Subcutaneous abdominal adipose tissue (tissue), 5 donors: ENCODE data around the gene ACAP2.

Source experiments
- H3K27ac ChIP-seq: one replicate; pipeline ENCODE4 v1.7.0; 2013; ENCODE audit warnings: low read depth, mild to moderate bottlenecking, inconsistent platforms, low read length, moderate library complexity
- H3K27me3 ChIP-seq, 5 donors: one replicate each; pipeline ENCODE4 v1.7.0; 2013; ENCODE audit warnings: low read length in 5 of 5, inconsistent platforms in 1 of 5; ENCODE audit not compliant: control insufficient read depth in 5 of 5, insufficient read depth in 4 of 5
- H3K36me3 ChIP-seq, 5 donors: one replicate each; pipeline ENCODE4 v1.7.0; 2013; ENCODE audit warnings: low read length in 5 of 5; ENCODE audit not compliant: control insufficient read depth in 5 of 5, insufficient read depth in 5 of 5
- H3K4me1 ChIP-seq, 5 donors: one replicate each; pipeline ENCODE4 v1.7.0; 2013; ENCODE audit warnings: low read length in 5 of 5, mild to moderate bottlenecking in 3 of 5, moderate library complexity in 1 of 5; ENCODE audit not compliant: control insufficient read depth in 5 of 5, insufficient read depth in 5 of 5
- H3K4me3 ChIP-seq, 5 donors: one replicate each; pipeline ENCODE4 v1.7.0; 2013; ENCODE audit warnings: low read length in 5 of 5, low read depth in 1 of 5
- H3K9ac ChIP-seq, 5 donors: one replicate each; pipeline ENCODE4 v1.7.0; 2013; ENCODE audit warnings: low read length in 5 of 5, mild to moderate bottlenecking in 4 of 5, moderate library complexity in 3 of 5
- H3K9me3 ChIP-seq, 5 donors: one replicate each; pipeline ENCODE4 v1.7.0; 2013; ENCODE audit warnings: low read length in 5 of 5; ENCODE audit not compliant: control insufficient read depth in 5 of 5
- donor health status: healthy.
- donor health status: healthy.
- donor health status: healthy.
- donor health status: healthy.
- donor health status: healthy.

ACAP2 gene

DNA sequence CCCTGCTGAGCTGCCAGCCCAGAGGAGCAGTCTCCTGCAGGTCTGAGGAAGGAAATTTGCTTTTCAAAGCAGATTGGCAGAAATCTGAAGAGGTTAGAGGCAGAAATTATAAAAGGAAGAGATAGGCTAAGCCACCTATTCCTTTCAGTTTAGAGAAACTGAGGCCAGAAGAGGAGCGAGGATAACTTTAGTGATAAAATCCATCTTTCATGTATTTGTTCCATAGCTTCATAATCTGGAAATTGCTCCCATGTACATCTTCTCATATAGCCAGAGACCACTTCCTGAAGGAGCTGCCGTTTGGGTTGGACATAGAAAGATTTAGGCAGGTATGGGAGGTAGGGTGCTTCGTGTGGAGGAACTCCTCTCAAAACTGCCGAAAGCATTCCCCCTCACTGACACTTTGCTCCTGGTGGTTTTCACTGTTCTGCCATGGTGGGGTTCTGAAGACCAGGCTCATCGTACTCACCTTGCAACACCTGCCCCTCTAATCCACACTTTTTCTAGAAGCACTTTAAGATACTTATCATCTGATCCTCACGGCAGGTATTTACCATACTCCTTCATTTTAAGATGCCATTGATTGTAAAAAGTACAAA, 670 bp upstream of the ACAP2 start:
- peaks cover 4 to 30% (median 22%) of the 10 kb centered on the region in 5 donors for H3K4me1 ChIP-seq
- H3K27me3 ChIP-seq = no peaks in the 10 kb centered on the region
- peak overlapping the region; percentile 49 to 71 (median 66) for H3K4me3 ChIP-seq
- H3K36me3 ChIP-seq = no peaks in the 10 kb centered on the region
- no peaks in the 10 kb centered on the region for H3K9me3 ChIP-seq
- H3K9ac ChIP-seq = peak overlapping the region; percentile 38 to 63 (median 54)
- peak overlapping the region; percentile 62 for H3K27ac ChIP-seq

DNA sequence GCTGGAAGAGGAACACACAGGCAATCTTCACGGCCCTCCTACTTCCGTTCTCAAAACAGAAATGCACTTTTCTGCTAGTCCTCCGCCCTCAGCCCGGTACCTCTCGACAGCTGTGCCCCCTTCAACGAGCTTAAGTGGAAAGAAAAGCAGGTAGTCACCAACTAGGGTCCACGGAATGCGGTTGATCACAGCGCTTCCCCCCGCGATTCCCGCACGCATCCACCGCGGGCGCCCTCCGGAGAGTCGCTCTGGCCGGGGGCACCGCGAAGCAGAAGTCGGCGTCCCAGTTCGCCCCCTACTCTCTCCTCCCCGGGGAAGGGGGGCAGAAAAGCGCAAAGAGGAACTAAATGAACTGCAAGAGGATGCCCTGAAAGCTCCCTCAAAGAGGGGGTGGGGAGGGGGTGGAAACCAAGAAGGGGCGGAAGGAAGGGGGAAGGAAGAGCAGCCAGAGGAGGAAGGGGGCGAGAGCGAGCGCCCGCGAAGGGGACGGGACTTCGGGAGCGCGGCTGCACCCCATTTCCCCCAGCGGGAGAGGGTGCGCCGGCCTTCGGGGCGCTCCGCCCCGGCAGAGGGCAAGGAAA, 738 bp downstream of the ACAP2 start:
- Histone ChIP-seq H3K9me3 (no peaks in the 10 kb centered on the region), H3K27me3 (no peaks in the 10 kb centered on the region), H3K4me3 (peak overlapping the region; percentile 73 to 97 (median 89)), H3K36me3 (no peaks in the 10 kb centered on the region), H3K9ac (peak overlapping the region; percentile 73 to 93 (median 90)), H3K4me1 (peaks cover 4 to 30% (median 22%) of the 10 kb centered on the region in 5 donors), H3K27ac (peak overlapping the region; percentile 88)

DNA sequence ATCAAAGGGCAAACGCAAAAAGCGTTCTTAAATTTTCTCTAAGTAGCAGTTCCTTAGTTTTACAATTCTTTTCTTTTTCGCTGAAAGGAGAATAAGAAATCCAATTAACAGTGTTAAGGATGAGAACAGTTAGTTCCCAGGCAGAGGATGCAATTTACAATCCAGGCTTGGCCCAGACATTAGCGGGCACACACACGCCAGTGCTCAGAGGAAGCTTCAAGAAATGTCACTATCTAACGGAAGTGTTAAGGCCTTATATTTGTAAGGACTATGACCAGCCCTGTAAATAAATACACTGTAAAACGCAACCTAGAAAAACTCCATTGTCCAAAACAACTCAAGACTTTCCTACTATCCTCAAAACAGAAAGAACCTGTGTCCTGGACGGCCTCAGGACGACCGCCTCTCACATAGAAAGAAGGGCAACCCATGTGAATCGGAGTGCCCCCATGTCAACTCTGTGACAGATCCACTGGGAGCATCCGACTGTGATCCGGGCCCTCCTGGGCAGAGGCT, 1.3 kb downstream of the ACAP2 start:
- Histone ChIP-seq H3K9ac (peak overlapping the region; percentile 79 to 93 (median 90)), H3K4me1 (peaks cover 4 to 30% (median 22%) of the 10 kb centered on the region in 5 donors), H3K4me3 (peak overlapping the region; percentile 73 to 97 (median 89)), H3K36me3 (no peaks in the 10 kb centered on the region), H3K27me3 (no peaks in the 10 kb centered on the region), H3K27ac (peak overlapping the region; percentile 88), H3K9me3 (no peaks in the 10 kb centered on the region)

DNA sequence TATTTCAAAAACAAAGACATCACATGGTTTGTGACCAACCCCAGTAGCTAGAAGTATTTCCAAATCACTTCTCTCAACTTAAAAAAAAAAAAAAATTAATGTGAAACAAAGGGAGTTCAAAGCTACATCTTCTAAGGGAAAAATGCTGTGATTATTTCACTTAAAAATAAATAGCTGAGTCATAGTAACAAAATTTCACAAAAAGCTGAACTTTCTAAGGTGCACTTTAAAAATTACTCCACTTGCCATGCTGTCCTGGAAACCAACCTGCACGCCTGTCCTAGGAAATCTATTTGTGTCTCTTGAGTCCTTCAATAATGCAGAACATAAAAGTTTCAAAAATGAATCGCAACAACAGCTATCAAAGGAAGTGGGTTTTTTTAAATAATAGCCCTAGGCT, 1.8 kb downstream of the ACAP2 start:
- no peaks in the 10 kb centered on the region for H3K27me3 ChIP-seq
- H3K27ac ChIP-seq = peak overlapping the region; percentile 88
- H3K36me3 ChIP-seq = no peaks in the 10 kb centered on the region
- peak overlapping the region; percentile 26 to 93 (median 90) for H3K9ac ChIP-seq
- peak overlapping the region; percentile 73 to 97 (median 89) for H3K4me3 ChIP-seq
- H3K9me3 ChIP-seq = no peaks in the 10 kb centered on the region
- H3K4me1 ChIP-seq = peaks cover 4 to 30% (median 22%) of the 10 kb centered on the region in 5 donors

DNA sequence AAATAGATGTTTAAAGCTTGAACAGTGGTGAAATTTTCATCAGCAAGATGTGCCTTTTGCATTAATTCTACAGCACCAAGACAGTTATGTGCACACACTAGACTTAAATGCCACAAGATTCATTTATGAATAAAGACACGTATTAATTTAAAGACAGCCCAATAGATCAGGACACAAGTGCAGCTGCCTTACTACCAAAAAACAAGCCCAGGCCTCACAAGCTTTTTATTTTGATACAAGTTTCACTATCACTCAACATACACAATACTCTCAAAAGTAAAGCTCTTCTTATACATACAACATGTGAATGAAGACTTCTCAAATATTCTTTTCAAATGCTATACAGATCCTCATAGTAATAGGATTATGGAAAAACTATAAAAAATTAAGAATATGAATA, 2.4 kb downstream of the ACAP2 start:
- Histone ChIP-seq H3K9me3 (no peaks in the 10 kb centered on the region), H3K27ac (peak overlapping the region; percentile 88), H3K9ac (no peak overlapping the region), H3K36me3 (no peaks in the 10 kb centered on the region), H3K27me3 (no peaks in the 10 kb centered on the region), H3K4me1 (peaks cover 4 to 30% (median 22%) of the 10 kb centered on the region in 5 donors), H3K4me3 (no peak overlapping the region)

DNA sequence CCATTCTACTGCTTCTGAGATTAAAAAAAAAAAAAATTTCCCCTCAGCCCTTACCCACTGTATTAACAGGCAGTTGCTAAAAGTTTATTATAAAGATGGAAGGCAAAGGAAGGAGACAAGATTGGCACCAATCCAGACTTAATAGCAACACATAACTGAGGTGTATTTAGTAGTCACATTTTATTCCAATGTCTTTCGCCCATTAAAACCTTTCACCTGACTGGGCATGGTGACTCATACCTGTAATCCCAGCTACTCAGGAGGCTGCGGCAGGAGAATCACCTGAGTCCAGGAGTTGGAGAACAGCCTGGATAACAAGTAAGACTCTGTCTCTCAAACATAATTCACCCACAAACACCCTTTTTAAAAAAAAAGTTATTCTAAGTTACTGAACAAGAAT, 4.4 kb downstream of the ACAP2 start:
- Histone ChIP-seq H3K27me3 (no peaks in the 10 kb centered on the region), H3K9ac (no peak overlapping the region), H3K4me1 (peaks cover 1 to 24% (median 18%) of the 10 kb centered on the region in 5 donors), H3K27ac (no peak overlapping the region), H3K36me3 (no peaks in the 10 kb centered on the region), H3K4me3 (no peak overlapping the region), H3K9me3 (no peaks in the 10 kb centered on the region)

DNA sequence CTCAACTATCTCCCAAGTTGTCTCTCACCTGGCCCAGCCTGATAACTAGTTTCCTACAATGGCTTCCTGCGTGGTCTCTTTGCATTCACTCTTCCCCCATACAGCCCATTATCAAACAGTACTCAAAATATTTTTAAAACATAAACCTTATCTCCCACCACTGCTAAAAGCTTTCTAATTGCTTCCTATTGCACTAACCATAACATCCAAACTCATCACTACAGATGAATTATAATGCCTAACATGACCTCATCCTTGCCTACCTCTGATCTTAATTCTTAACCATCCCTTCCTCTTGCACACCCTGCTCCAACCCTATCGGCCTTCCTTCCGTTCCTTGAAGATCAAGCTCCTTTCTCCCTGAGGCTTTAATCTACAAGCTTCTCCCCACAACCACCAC, 17.0 kb downstream of the ACAP2 start:
- H3K9ac ChIP-seq = no peak overlapping the region
- H3K27me3 ChIP-seq = no peaks in the 10 kb centered on the region
- H3K27ac ChIP-seq = no peak overlapping the region
- H3K36me3 ChIP-seq = no peaks in the 10 kb centered on the region
- no peaks in the 10 kb centered on the region for H3K9me3 ChIP-seq
- H3K4me1 ChIP-seq = peaks cover 0 to 8% (median 6%) of the 10 kb centered on the region in 5 donors
- no peak overlapping the region for H3K4me3 ChIP-seq

DNA sequence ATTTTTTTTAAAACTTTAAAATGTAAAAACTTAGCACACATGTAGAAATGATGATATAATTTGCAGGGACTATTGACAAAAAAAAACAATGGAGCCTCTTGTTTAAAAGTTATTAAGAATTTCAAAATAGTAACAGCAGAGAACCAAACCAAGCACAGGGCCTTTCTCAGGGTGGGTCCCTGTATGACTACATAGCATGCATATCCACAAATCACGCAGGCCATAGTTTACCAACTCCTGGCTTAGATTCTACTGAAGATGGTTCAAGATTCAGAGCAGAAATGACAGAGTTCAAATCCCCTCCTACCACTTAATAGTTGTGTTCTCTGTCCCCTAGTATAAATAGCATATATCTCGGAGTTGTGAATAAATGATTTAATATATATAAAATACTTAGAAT, 19.0 kb downstream of the ACAP2 start:
- Histone ChIP-seq H3K4me3 (no peak overlapping the region), H3K4me1 (peaks cover 0 to 8% (median 6%) of the 10 kb centered on the region in 5 donors), H3K9me3 (no peaks in the 10 kb centered on the region), H3K9ac (no peak overlapping the region), H3K27me3 (no peaks in the 10 kb centered on the region), H3K27ac (no peak overlapping the region), H3K36me3 (no peaks in the 10 kb centered on the region)

DNA sequence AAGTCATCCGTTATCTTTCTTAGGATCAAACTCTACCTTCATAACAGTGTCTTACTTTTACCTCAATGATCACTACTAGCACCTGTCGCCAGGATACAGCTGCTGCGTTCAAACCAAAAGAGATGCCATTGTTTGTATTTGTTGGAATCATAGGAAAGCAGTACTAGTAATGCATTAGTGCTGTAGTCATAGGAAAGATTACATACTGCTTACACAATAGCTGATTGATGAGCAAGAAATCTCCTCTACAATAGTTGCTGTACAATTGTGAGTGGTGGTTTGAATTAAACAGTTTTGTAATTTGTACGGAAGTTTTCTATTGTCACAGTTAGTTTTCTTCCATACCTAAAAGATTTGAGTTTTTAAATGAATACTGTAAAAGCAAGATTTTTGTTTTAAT, 21.4 kb downstream of the ACAP2 start:
- Histone ChIP-seq H3K36me3 (no peaks in the 10 kb centered on the region), H3K9ac (no peak overlapping the region), H3K27ac (no peak overlapping the region), H3K9me3 (no peaks in the 10 kb centered on the region), H3K4me1 (peaks cover 0 to 8% (median 6%) of the 10 kb centered on the region in 5 donors), H3K4me3 (no peak overlapping the region), H3K27me3 (no peaks in the 10 kb centered on the region)

DNA sequence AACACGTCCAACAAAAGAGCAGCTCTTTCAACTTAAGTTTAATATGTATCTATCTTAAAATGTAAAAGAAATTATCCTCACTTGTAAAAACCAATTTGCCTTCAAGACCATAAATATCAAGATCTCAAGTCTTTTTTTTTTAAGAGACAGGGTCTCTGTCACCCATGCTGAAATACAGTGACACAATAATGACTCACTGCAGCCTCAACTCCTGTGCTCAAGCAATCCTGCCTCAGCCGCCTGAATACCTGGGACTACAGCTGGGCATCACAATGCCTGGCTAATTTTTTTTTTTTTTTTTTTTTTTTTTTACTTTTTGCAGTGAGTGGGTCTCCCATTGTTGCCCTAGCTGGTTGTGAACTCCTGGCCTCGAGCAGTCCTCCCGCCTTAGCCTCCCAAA, 26.0 kb downstream of the ACAP2 start:
- Histone ChIP-seq H3K9me3 (no peaks in the 10 kb centered on the region), H3K36me3 (no peaks in the 10 kb centered on the region), H3K27me3 (no peaks in the 10 kb centered on the region), H3K9ac (no peak overlapping the region), H3K4me1 (no peaks in the 10 kb centered on the region), H3K27ac (no peak overlapping the region), H3K4me3 (no peak overlapping the region)
